Measurements from ENCODE around the gene EEPD1.

DNA sequence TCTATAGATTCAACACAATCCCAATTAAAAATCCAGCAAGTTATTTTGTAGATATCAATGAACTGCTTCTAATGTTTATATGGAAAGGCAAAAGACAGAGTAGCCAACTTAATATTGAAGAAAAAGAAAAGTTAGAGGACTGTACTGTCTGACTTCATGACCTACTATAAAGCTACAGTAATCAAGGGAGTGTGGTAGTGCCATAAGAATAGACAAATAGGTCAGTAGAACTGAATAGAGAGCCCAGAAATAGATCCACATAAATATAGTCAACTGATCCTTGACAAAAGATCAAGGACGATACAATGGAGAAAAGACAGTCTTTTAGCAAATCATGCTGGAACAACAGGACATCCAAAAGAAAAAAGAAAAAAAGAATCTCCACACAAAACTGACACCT is 7.4 kb upstream of the EEPD1 start:
- no peak for TF ChIP-seq POLR2A (IDR thresholded peaks at IDR 0.05)
- TF ChIP-seq, protein P1, sequence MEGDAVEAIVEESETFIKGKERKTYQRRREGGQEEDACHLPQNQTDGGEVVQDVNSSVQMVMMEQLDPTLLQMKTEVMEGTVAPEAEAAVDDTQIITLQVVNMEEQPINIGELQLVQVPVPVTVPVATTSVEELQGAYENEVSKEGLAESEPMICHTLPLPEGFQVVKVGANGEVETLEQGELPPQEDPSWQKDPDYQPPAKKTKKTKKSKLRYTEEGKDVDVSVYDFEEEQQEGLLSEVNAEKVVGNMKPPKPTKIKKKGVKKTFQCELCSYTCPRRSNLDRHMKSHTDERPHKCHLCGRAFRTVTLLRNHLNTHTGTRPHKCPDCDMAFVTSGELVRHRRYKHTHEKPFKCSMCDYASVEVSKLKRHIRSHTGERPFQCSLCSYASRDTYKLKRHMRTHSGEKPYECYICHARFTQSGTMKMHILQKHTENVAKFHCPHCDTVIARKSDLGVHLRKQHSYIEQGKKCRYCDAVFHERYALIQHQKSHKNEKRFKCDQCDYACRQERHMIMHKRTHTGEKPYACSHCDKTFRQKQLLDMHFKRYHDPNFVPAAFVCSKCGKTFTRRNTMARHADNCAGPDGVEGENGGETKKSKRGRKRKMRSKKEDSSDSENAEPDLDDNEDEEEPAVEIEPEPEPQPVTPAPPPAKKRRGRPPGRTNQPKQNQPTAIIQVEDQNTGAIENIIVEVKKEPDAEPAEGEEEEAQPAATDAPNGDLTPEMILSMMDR (IDR thresholded peaks at IDR 0.05) = no peak
